ENCODE results near the gene DTNBP1.

The DTNBP1 gene

GRCh38 chr6:15491255-15491985 is 171.4 kb downstream of the DTNBP1 start:
- no peak overlapping the region for H3K4me3 Mint-ChIP-seq
- H3K27me3 Mint-ChIP-seq = no peaks in the 10 kb centered on the region
- DNase-seq = peak; percentile 78
- H3K27ac Mint-ChIP-seq = peak overlapping the region; percentile 84
- H3K9me3 Mint-ChIP-seq = no peaks in the 10 kb centered on the region
- peaks cover 39% of the 10 kb centered on the region for H3K4me1 Mint-ChIP-seq (ENCODE audit: low read depth)
- H3K36me3 Mint-ChIP-seq (ENCODE audit: low read depth) = peaks cover 89% of the 10 kb centered on the region

GRCh38 chr6:15490242-15491100 is 172.4 kb downstream of the DTNBP1 start:
- H3K9me3 Mint-ChIP-seq = no peaks in the 10 kb centered on the region
- H3K27ac Mint-ChIP-seq = peak overlapping the region; percentile 84
- no peak for DNase-seq
- H3K36me3 Mint-ChIP-seq (ENCODE audit: low read depth) = peaks cover 81% of the 10 kb centered on the region
- H3K27me3 Mint-ChIP-seq = no peaks in the 10 kb centered on the region
- no peak overlapping the region for H3K4me3 Mint-ChIP-seq
- H3K4me1 Mint-ChIP-seq (ENCODE audit: low read depth) = peaks cover 39% of the 10 kb centered on the region

- peaks cover 70% of the 10 kb centered on the region for H3K36me3 Mint-ChIP-seq (ENCODE audit: low read depth)
- peaks cover 45% of the 10 kb centered on the region for H3K4me1 Mint-ChIP-seq (ENCODE audit: low read depth)
- H3K27ac Mint-ChIP-seq = peak overlapping the region; percentile 85
- no peak overlapping the region for H3K4me3 Mint-ChIP-seq
- no peaks in the 10 kb centered on the region for H3K9me3 Mint-ChIP-seq
- no peak for DNase-seq
- no peaks in the 10 kb centered on the region for H3K27me3 Mint-ChIP-seq
Measured at GRCh38 chr6:15489261-15489962, 173.4 kb downstream of the DTNBP1 start.

GRCh38 chr6:15487262-15487661 is 175.6 kb downstream of the DTNBP1 start:
- Mint-ChIP-seq H3K27me3 (no peaks in the 10 kb centered on the region), H3K27ac (peak overlapping the region; percentile 45), H3K36me3 (ENCODE audit: low read depth) (peaks cover 61% of the 10 kb centered on the region), H3K4me3 (no peak overlapping the region), H3K4me1 (ENCODE audit: low read depth) (peaks cover 59% of the 10 kb centered on the region), H3K9me3 (no peaks in the 10 kb centered on the region)
- no peak for DNase-seq

- no peaks in the 10 kb centered on the region for H3K9me3 Mint-ChIP-seq
- H3K4me3 Mint-ChIP-seq = no peak overlapping the region
- DNase-seq = no peak
- H3K4me1 Mint-ChIP-seq (ENCODE audit: low read depth) = peaks cover 58% of the 10 kb centered on the region
- H3K27me3 Mint-ChIP-seq = no peaks in the 10 kb centered on the region
- peak overlapping the region; percentile 61 for H3K27ac Mint-ChIP-seq
- peaks cover 56% of the 10 kb centered on the region for H3K36me3 Mint-ChIP-seq (ENCODE audit: low read depth)
Measured at GRCh38 chr6:15485936-15486335, 176.9 kb downstream of the DTNBP1 start.

GRCh38 chr6:15484821-15485220 is 178.0 kb downstream of the DTNBP1 start:
- Mint-ChIP-seq H3K4me3 (no peak overlapping the region), H3K27ac (no peak overlapping the region), H3K27me3 (no peaks in the 10 kb centered on the region), H3K9me3 (no peaks in the 10 kb centered on the region), H3K4me1 (ENCODE audit: low read depth) (peaks cover 57% of the 10 kb centered on the region), H3K36me3 (ENCODE audit: low read depth) (peaks cover 56% of the 10 kb centered on the region)
- DNase-seq = no peak

- Mint-ChIP-seq H3K27me3 (no peaks in the 10 kb centered on the region), H3K9me3 (no peaks in the 10 kb centered on the region), H3K36me3 (ENCODE audit: low read depth) (peaks cover 56% of the 10 kb centered on the region), H3K4me3 (no peak overlapping the region), H3K4me1 (ENCODE audit: low read depth) (peaks cover 57% of the 10 kb centered on the region), H3K27ac (no peak overlapping the region)
- no peak for DNase-seq
Measured at GRCh38 chr6:15484140-15484539, 178.7 kb downstream of the DTNBP1 start.

GRCh38 chr6:15483060-15483459 is 179.8 kb downstream of the DTNBP1 start:
- Mint-ChIP-seq H3K9me3 (no peaks in the 10 kb centered on the region), H3K27me3 (no peaks in the 10 kb centered on the region), H3K4me1 (ENCODE audit: low read depth) (peaks cover 62% of the 10 kb centered on the region), H3K36me3 (ENCODE audit: low read depth) (peaks cover 53% of the 10 kb centered on the region), H3K4me3 (no peak overlapping the region), H3K27ac (peak overlapping the region; percentile 59)
- no peak for DNase-seq

GRCh38 chr6:15481390-15482291 is 181.2 kb downstream of the DTNBP1 start:
- H3K27ac Mint-ChIP-seq = peak overlapping the region; percentile 56

GRCh38 chr6:15480525-15480924 is 182.3 kb downstream of the DTNBP1 start:
- H3K9me3 Mint-ChIP-seq = no peaks in the 10 kb centered on the region
- H3K36me3 Mint-ChIP-seq (ENCODE audit: low read depth) = peaks cover 62% of the 10 kb centered on the region
- H3K4me3 Mint-ChIP-seq = no peak overlapping the region
- H3K27me3 Mint-ChIP-seq = no peaks in the 10 kb centered on the region
- H3K27ac Mint-ChIP-seq = peak overlapping the region; percentile 53
- DNase-seq = no peak
- H3K4me1 Mint-ChIP-seq (ENCODE audit: low read depth) = peaks cover 81% of the 10 kb centered on the region

More at GRCh38 chr6:15481390-15482291, 181.2 kb downstream of the DTNBP1 start:
- DNase-seq = no peak
- H3K36me3 Mint-ChIP-seq (ENCODE audit: low read depth) = peaks cover 55% of the 10 kb centered on the region
- H3K4me3 Mint-ChIP-seq = no peak overlapping the region
- no peaks in the 10 kb centered on the region for H3K9me3 Mint-ChIP-seq
- H3K27me3 Mint-ChIP-seq = no peaks in the 10 kb centered on the region
- H3K4me1 Mint-ChIP-seq (ENCODE audit: low read depth) = peaks cover 76% of the 10 kb centered on the region

GRCh38 chr6:15479761-15480160 is 183.1 kb downstream of the DTNBP1 start:
- H3K4me3 Mint-ChIP-seq = no peak overlapping the region
- no peaks in the 10 kb centered on the region for H3K27me3 Mint-ChIP-seq
- peak overlapping the region; percentile 53 for H3K27ac Mint-ChIP-seq
- DNase-seq = no peak
- H3K4me1 Mint-ChIP-seq (ENCODE audit: low read depth) = peaks cover 82% of the 10 kb centered on the region
- H3K36me3 Mint-ChIP-seq (ENCODE audit: low read depth) = peaks cover 70% of the 10 kb centered on the region
- H3K9me3 Mint-ChIP-seq = no peaks in the 10 kb centered on the region

- H3K9me3 Mint-ChIP-seq = no peaks in the 10 kb centered on the region
- no peak for DNase-seq
- H3K4me3 Mint-ChIP-seq = no peak overlapping the region
- peaks cover 74% of the 10 kb centered on the region for H3K4me1 Mint-ChIP-seq (ENCODE audit: low read depth)
- H3K36me3 Mint-ChIP-seq (ENCODE audit: low read depth) = peaks cover 87% of the 10 kb centered on the region
- no peak overlapping the region for H3K27ac Mint-ChIP-seq
- H3K27me3 Mint-ChIP-seq = no peaks in the 10 kb centered on the region
Measured at GRCh38 chr6:15477746-15478145, 185.1 kb downstream of the DTNBP1 start.

GRCh38 chr6:15476631-15477380 is 186.0 kb downstream of the DTNBP1 start:
- Mint-ChIP-seq H3K27me3 (no peaks in the 10 kb centered on the region), H3K4me1 (ENCODE audit: low read depth) (peaks cover 74% of the 10 kb centered on the region), H3K27ac (no peak overlapping the region), H3K36me3 (ENCODE audit: low read depth) (peaks cover 89% of the 10 kb centered on the region), H3K4me3 (no peak overlapping the region), H3K9me3 (no peaks in the 10 kb centered on the region)
- no peak for DNase-seq

Data from activated T-cell treated with anti-CD3 and anti-CD28 coated beads, Interleukin-2, amount 50 U/mL, for 24 hours (primary cell).